Esophagus squamous epithelium (tissue), 4 donors: ENCODE results near the gene ZNF300.

Source experiments
- CTCF ChIP-seq, 6 experiments: fragments of 450-650 bp in 4 of 6; fragments of 200-600 bp in 2 of 6; sonication (generic) in 2 of 6; IDR thresholded peaks; one replicate each; pipeline ENCODE4 v1.5.1; 2016 to 2019; ENCODE audit warnings: antibody characterized with exemption in 6 of 6, mild to moderate bottlenecking in 4 of 6, moderate library complexity in 4 of 6
- POLR2A ChIP-seq, 4 donors: fragments of 450-650 bp; IDR thresholded peaks; one replicate each; pipeline ENCODE4 v1.6.1; 2017; ENCODE audit warnings: antibody characterized with exemption in 4 of 4, mild to moderate bottlenecking in 4 of 4, moderate library complexity in 3 of 4

- TF ChIP-seq CTCF (IDR thresholded peaks at IDR 0.05) (no peak), POLR2A (IDR thresholded peaks at IDR 0.05) (no peak)
Measured at GRCh38 chr5:150948539-150948938, 43.8 kb upstream of the ZNF300 start.
